ENCODE measurements around the gene PGAP3.
A peak's percentile ranks its signal among the peaks of the same experiment; 100 is the strongest.

PGAP3 gene

GRCh38 chr17:39625198-39625785 lies 62.6 kb downstream of the PGAP3 start:
- H3K4me3 ChIP-seq (ENCODE audit: low read depth, low read length): no peak overlapping the region
- no peak overlapping the region for H3K4me2 ChIP-seq (ENCODE audit: low read length)
- no peak overlapping the region for H3K9ac ChIP-seq
- no peak overlapping the region for H3K27ac ChIP-seq
- TF ChIP-seq CTCF (IDR thresholded peaks at IDR 0.05): no peak
- H3K79me2 ChIP-seq: no peaks in the 10 kb centered on the region
- peaks cover 3% of the 10 kb centered on the region for H3K27me3 ChIP-seq (ENCODE audit: control insufficient read depth, insufficient read depth, low read length)
- H2AFZ ChIP-seq: no peak overlapping the region
- no peaks in the 10 kb centered on the region for H3K36me3 ChIP-seq (ENCODE audit: control insufficient read depth, insufficient read depth, low read length)
- H3K9me3 ChIP-seq (ENCODE audit: control insufficient read depth, low read length): no peaks in the 10 kb centered on the region
- H3K4me1 ChIP-seq: peaks cover 6% of the 10 kb centered on the region

GRCh38 chr17:39624313-39624712 lies 63.5 kb downstream of the PGAP3 start:
- H3K4me1 ChIP-seq: peaks cover 6% of the 10 kb centered on the region

GRCh38 chr17:39623356-39623950 lies 64.4 kb downstream of the PGAP3 start:
- no peaks in the 10 kb centered on the region for H3K79me2 ChIP-seq
- H3K9me3 ChIP-seq (ENCODE audit: control insufficient read depth, low read length): no peaks in the 10 kb centered on the region
- H3K36me3 ChIP-seq (ENCODE audit: control insufficient read depth, insufficient read depth, low read length): no peaks in the 10 kb centered on the region
- TF ChIP-seq CTCF (IDR thresholded peaks at IDR 0.05): peak; percentile 97
- no peak overlapping the region for H3K27ac ChIP-seq
- H3K9ac ChIP-seq: no peak overlapping the region
- no peak overlapping the region for H3K4me2 ChIP-seq (ENCODE audit: low read length)
- peaks cover 10% of the 10 kb centered on the region for H3K4me1 ChIP-seq
- H3K4me3 ChIP-seq (ENCODE audit: low read depth, low read length): no peak overlapping the region
- no peak overlapping the region for H2AFZ ChIP-seq
- H3K27me3 ChIP-seq (ENCODE audit: control insufficient read depth, insufficient read depth, low read length): peaks cover 3% of the 10 kb centered on the region

More at GRCh38 chr17:39624313-39624712, 63.5 kb downstream of the PGAP3 start:
- no peak overlapping the region for H3K27ac ChIP-seq
- no peaks in the 10 kb centered on the region for H3K79me2 ChIP-seq
- no peak overlapping the region for H2AFZ ChIP-seq
- no peak overlapping the region for H3K4me3 ChIP-seq (ENCODE audit: low read depth, low read length)
- H3K4me2 ChIP-seq (ENCODE audit: low read length): no peak overlapping the region
- no peaks in the 10 kb centered on the region for H3K36me3 ChIP-seq (ENCODE audit: control insufficient read depth, insufficient read depth, low read length)
- no peaks in the 10 kb centered on the region for H3K9me3 ChIP-seq (ENCODE audit: control insufficient read depth, low read length)
- H3K9ac ChIP-seq: no peak overlapping the region
- TF ChIP-seq CTCF (IDR thresholded peaks at IDR 0.05): no peak
- peaks cover 3% of the 10 kb centered on the region for H3K27me3 ChIP-seq (ENCODE audit: control insufficient read depth, insufficient read depth, low read length)

- H3K27ac ChIP-seq: no peak overlapping the region
- H3K36me3 ChIP-seq (ENCODE audit: control insufficient read depth, insufficient read depth, low read length): no peaks in the 10 kb centered on the region
- H3K27me3 ChIP-seq (ENCODE audit: control insufficient read depth, insufficient read depth, low read length): peaks cover 3% of the 10 kb centered on the region
- H3K4me3 ChIP-seq (ENCODE audit: low read depth, low read length): no peak overlapping the region
- H3K9me3 ChIP-seq (ENCODE audit: control insufficient read depth, low read length): no peaks in the 10 kb centered on the region
- H3K79me2 ChIP-seq: no peaks in the 10 kb centered on the region
- H2AFZ ChIP-seq: peak overlapping the region; percentile 59
- no peak overlapping the region for H3K9ac ChIP-seq
- TF ChIP-seq CTCF (IDR thresholded peaks at IDR 0.05): no peak
- peaks cover 13% of the 10 kb centered on the region for H3K4me1 ChIP-seq
- H3K4me2 ChIP-seq (ENCODE audit: low read length): peak overlapping the region; percentile 29
These were observed 65.4 kb downstream of the PGAP3 start for GRCh38 chr17:39622380-39623006.

Data from parathyroid adenoma (tissue), 2 donors.